Colonic mucosa (tissue), 4 donors: ENCODE data around the gene ZMIZ1. TPM values are rescaled to one million over a fixed set of nuclear protein-coding genes. Genes with fewer than 3 reads are reported as not detected.
A peak's percentile ranks its signal among the peaks of the same experiment; 100 is the strongest.

Experiments used
- DNase-seq: peaks from one replicate; pipeline ENCODE4 v3.0.0-alpha.2; 2020
- H3K27ac ChIP-seq: fragments of 200-600 bp; one replicate; pipeline ENCODE4 v1.8.0; 2021
- H3K27me3 ChIP-seq: fragments of 200-600 bp; one replicate; pipeline ENCODE4 v1.8.0; 2021
- H3K36me3 ChIP-seq: fragments of 200-600 bp; one replicate; pipeline ENCODE4 v1.8.0; 2021
- H3K4me1 ChIP-seq: fragments of 200-600 bp; one replicate; pipeline ENCODE4 v1.8.0; 2021; ENCODE audit warnings: mild to moderate bottlenecking
- H3K4me3 ChIP-seq: fragments of 200-600 bp; one replicate; pipeline ENCODE4 v1.8.0; 2021
- H3K9ac ChIP-seq, 2 donors: one replicate each; pipeline ENCODE4 v1.7.0; 2013; ENCODE audit warnings: control low read depth in 2 of 2, low read depth in 2 of 2, low read length in 2 of 2
- H3K9me3 ChIP-seq: fragments of 200-600 bp; one replicate; pipeline ENCODE4 v1.8.0; 2021
- intact Hi-C: fragments of 100-400 bp; cut with DNase I; formaldehyde crosslinking; loops from one replicate; pipeline ENCODE4 v1.14.1; 2022
- total RNA-seq, 2 donors: library from RNA; stranded (reverse); fragmentation: NEBNext Ultra II Directional in 1 of 2; extraction: Animal tissue kit (Norgen Biotek cat#: 25700) in 1 of 2; gene quantifications; one replicate each; pipeline ENCODE4 v1.2.1, GENCODE V29; 2021
- TF ChIP-seq, protein P1 (sequence below): fragments of 200-600 bp; IDR thresholded peaks from one replicate; pipeline ENCODE4 v1.8.0; 2022; ENCODE audit warnings: antibody characterized with exemption, mild to moderate bottlenecking
- donor health status: healthy.
- donor health status: DM: no; HTN: no; CAD: no.
- donor health status: DM: no; HTN: no; CAD: no.

ZMIZ1 gene
- total RNA-seq, 2 donors from 2014 or later: 51.0 to 54.0 TPM

- TF ChIP-seq, protein P1, sequence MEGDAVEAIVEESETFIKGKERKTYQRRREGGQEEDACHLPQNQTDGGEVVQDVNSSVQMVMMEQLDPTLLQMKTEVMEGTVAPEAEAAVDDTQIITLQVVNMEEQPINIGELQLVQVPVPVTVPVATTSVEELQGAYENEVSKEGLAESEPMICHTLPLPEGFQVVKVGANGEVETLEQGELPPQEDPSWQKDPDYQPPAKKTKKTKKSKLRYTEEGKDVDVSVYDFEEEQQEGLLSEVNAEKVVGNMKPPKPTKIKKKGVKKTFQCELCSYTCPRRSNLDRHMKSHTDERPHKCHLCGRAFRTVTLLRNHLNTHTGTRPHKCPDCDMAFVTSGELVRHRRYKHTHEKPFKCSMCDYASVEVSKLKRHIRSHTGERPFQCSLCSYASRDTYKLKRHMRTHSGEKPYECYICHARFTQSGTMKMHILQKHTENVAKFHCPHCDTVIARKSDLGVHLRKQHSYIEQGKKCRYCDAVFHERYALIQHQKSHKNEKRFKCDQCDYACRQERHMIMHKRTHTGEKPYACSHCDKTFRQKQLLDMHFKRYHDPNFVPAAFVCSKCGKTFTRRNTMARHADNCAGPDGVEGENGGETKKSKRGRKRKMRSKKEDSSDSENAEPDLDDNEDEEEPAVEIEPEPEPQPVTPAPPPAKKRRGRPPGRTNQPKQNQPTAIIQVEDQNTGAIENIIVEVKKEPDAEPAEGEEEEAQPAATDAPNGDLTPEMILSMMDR: no peak
- Histone ChIP-seq H3K4me1 (no peaks in the 10 kb centered on the region), H3K27ac (no peak overlapping the region), H3K9me3 (no peaks in the 10 kb centered on the region), H3K36me3 (peaks cover 21% of the 10 kb centered on the region), H3K4me3 (no peak overlapping the region), H3K9ac (no peak overlapping the region), H3K27me3 (no peaks in the 10 kb centered on the region)
- DNase-seq: no peak
- intact Hi-C loops: no loop called here
Measured at GRCh38 chr10:79305988-79306387, 237.2 kb downstream of the ZMIZ1 start.

GRCh38 chr10:79306644-79307220, 238.0 kb downstream of the ZMIZ1 start:
- Histone ChIP-seq H3K36me3 (peaks cover 21% of the 10 kb centered on the region), H3K9ac (no peak overlapping the region), H3K4me3 (no peak overlapping the region), H3K9me3 (no peaks in the 10 kb centered on the region), H3K27me3 (no peaks in the 10 kb centered on the region), H3K27ac (no peak overlapping the region), H3K4me1 (no peaks in the 10 kb centered on the region)
- TF ChIP-seq, protein P1: no peak
- intact Hi-C loops: no loop called here
- no peak for DNase-seq

GRCh38 chr10:79308016-79308415, 239.2 kb downstream of the ZMIZ1 start:
- TF ChIP-seq, protein P1: no peak

GRCh38 chr10:79308969-79309665, 240.4 kb downstream of the ZMIZ1 start:
- intact Hi-C loops: no loop called here
- TF ChIP-seq, protein P1: no peak
- DNase-seq: peak; percentile 53

More at GRCh38 chr10:79308016-79308415, 239.2 kb downstream of the ZMIZ1 start:
- no peak for DNase-seq
- Histone ChIP-seq H3K27me3 (no peaks in the 10 kb centered on the region), H3K4me3 (no peak overlapping the region), H3K4me1 (no peaks in the 10 kb centered on the region), H3K9me3 (no peaks in the 10 kb centered on the region), H3K9ac (no peak overlapping the region), H3K36me3 (peaks cover 21% of the 10 kb centered on the region), H3K27ac (no peak overlapping the region)
- intact Hi-C loops: no loop called here

DNA sequence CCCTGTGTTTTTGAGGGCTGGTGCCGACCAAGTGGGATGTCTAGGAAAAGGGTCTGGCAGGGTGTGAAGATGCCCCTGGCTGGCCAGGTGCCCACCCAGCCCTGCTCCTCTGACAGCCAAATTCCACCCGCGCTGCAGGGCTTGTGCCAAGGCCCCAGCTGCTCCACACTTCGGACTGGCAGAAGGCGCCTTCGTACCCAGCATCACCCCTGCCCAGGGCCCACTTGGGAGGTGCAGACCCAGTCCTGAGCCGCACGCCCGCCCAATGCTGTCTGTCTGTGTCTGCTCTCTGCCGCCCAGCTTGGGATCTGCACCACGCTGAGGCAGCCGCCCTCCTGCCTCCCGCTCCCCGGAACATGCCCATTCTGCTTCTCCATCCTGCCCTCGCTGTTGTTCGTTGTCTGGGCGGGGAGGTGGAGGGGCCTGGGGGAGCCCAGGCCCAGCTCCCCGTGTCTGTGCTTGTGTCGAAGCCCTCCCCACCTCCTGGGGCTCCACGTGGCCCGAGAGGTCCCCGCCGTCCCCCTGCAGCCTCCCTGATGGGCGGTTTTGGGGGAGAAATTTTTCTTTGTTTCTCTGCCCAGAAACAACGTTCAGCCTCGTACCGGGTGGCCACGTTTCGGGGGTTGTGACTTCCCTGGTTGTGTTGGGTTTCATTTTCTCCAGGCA, 241.6 kb downstream of the ZMIZ1 start:
- intact Hi-C loops: no loop called here
- TF ChIP-seq, protein P1: no peak
- H3K9me3 ChIP-seq: no peaks in the 10 kb centered on the region
- H3K4me3 ChIP-seq: no peak overlapping the region
- DNase-seq: no peak
- no peak overlapping the region for H3K9ac ChIP-seq
- peaks cover 13% of the 10 kb centered on the region for H3K36me3 ChIP-seq
- H3K4me1 ChIP-seq: peaks cover 5% of the 10 kb centered on the region
- no peaks in the 10 kb centered on the region for H3K27me3 ChIP-seq
- H3K27ac ChIP-seq: no peak overlapping the region

More at GRCh38 chr10:79308969-79309665, 240.4 kb downstream of the ZMIZ1 start:
- Histone ChIP-seq H3K4me3 (no peak overlapping the region), H3K27me3 (no peaks in the 10 kb centered on the region), H3K36me3 (peaks cover 13% of the 10 kb centered on the region), H3K9me3 (no peaks in the 10 kb centered on the region), H3K4me1 (no peaks in the 10 kb centered on the region), H3K27ac (no peak overlapping the region), H3K9ac (no peak overlapping the region)
